ENCODE data around the gene UGGT2.
"Not testable (repeated sequence)": the region's sequence is repeated elsewhere in the genome, so short reads cannot be mapped to it uniquely, and the experiment has no call there.

Gene UGGT2

GRCh38 chr13:95970878-95971277 lies 82.3 kb downstream of the UGGT2 start:
- no peak for DNase-seq (ENCODE audit: low read depth in 3 of 3, low spot score in 1 of 3)

- DNase-seq (ENCODE audit: low read depth in 3 of 3, low spot score in 1 of 3): no peak
Observed at GRCh38 chr13:95968906-95969305, 84.3 kb downstream of the UGGT2 start.

DNA sequence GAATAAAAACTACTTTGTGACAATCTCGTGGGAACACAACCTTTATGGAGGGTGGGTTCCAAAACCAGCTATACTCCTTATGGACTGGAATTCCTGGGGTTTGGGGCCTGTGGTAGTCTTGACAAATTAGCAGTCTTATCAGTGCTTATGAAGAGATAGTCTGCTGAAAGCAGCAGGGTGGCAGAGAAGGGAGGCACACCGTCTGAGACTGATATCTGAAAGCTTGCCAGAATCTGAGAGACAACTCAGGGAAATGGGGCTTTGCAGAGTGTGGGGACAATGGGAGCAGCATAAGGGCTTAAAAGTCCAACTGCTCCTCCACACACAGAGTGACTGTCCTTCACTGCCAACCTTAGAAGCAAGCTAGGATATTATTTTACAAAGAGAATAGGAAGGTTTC lies 95.9 kb downstream of the UGGT2 start:
- DNase-seq (ENCODE audit: low read depth in 3 of 3, low spot score in 1 of 3): no peak

DNA sequence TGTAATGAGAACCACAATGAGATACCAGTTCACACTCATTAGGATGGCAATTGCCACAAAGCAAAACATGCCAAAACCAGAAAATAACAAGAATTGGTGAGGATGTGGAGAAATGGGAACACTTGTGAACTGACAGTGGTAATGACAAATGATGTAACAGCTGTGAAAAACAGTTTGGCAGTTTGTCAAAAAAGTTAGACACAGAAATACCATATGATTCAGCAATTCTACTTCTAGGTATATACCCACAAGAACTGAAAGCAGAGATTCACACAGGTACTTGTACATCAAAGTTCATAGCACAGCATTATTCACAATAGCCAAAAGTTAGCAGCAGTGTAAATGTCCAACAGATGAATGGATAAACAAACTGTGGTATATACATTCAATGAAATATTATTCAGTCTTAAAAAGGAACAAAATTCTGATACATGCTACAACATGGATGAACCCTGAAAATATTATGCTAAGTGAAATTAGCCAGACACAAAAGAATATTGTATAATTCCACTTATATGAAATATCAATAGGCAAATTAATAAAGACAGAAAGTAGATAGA lies 96.5 kb downstream of the UGGT2 start:
- no peak for DNase-seq (ENCODE audit: low read depth in 3 of 3, low spot score in 1 of 3)

GRCh38 chr13:95955719-95956118 lies 97.5 kb downstream of the UGGT2 start:
- DNase-seq (ENCODE audit: low read depth in 3 of 3, low spot score in 1 of 3): no peak

- DNase-seq (ENCODE audit: low read depth in 3 of 3, low spot score in 1 of 3): no peak
Observed at GRCh38 chr13:95955255-95955654, 97.9 kb downstream of the UGGT2 start.

DNA sequence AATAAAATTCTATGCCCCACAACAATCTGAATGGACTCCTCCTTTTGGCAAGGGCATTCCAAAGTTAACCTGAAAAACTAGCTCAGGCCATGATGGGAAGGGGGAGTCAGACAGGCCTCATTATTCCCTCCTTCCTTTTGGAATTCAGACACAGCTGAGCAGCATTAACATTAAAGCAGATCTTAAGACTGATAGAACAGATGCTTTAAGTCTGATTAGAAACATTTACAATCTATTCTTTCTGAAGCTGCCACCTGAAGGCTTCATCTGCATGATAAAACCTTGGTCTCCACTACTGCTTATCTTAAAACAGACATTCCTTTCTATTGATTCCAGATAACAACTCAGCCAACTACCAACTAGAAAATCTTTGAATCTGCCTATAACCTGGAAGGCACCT lies 98.9 kb downstream of the UGGT2 start:
- no peak for DNase-seq (ENCODE audit: low read depth in 3 of 3, low spot score in 1 of 3)

- no peak for DNase-seq (ENCODE audit: low read depth in 3 of 3, low spot score in 1 of 3)
Observed at GRCh38 chr13:95950103-95950502, 103.1 kb downstream of the UGGT2 start.

- DNase-seq (ENCODE audit: low read depth in 3 of 3, low spot score in 1 of 3): no peak
Observed at GRCh38 chr13:95948656-95949055, 104.5 kb downstream of the UGGT2 start.

DNA sequence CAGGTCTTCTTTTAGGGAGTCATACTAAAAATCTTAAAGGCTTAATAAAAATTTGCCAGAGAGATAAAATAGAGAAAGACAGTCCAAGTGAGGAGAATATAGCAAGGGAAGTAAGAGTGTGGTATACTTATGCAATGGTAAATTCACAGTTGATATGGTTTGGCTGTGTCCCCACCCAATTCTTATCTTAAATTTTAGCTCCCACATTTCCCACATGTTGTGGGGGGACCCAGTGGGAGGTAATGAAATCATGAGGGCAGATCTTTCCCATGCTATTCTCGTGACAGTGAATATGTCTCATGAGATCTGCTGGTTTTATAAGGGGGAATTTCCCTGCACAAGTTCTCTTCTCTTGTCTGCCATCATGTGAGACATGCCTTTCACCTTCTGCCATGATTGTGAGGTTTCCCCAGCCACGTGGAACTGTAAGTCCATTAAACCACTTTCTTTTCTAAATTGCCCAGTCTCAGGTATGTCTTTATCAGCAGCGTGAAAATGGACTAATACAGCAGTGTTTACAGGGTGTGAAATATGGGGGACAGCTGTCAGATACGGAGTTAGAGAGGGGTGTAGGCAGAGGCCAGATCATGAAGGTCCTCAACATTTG lies 115.4 kb downstream of the UGGT2 start:
- DNase-seq (ENCODE audit: low read depth in 3 of 3, low spot score in 1 of 3): no peak

DNA sequence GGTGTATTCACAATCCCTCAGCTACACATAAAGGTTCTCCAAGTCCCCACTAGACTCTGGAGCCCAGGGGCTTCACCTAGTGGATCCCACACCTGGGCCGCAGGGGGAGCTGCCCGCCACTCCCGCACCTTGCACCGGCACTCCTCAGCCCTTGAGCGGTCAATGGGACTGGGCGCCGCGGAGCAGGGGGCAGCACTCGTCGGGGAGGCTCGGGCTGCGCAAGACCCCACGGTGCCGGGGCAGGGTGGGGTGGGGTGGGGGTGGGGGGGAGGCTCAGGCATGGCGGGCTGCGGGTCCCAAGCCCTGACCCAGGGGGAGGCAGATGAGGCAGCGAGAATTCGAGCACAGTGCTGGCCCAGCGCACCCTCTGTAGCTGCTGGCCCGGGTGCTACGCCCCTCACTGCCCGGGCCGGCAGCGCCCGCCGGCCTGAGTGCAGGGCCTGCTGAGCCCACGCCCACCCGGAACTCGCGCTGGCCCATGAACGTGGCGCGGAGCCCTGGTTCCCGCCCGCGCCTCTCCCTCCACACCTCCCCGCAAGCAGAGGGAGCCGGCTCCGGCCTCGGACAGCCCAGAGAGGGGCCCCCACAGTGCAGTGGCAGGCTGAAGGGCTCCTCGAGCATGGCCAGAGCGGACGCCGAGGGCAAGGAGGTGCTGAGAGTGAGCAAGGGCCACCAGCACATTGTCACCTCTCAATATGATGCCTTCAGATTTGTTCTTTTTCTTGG lies 121.7 kb downstream of the UGGT2 start:
- no peak for DNase-seq (ENCODE audit: low read depth in 3 of 3, low spot score in 1 of 3)

DNA sequence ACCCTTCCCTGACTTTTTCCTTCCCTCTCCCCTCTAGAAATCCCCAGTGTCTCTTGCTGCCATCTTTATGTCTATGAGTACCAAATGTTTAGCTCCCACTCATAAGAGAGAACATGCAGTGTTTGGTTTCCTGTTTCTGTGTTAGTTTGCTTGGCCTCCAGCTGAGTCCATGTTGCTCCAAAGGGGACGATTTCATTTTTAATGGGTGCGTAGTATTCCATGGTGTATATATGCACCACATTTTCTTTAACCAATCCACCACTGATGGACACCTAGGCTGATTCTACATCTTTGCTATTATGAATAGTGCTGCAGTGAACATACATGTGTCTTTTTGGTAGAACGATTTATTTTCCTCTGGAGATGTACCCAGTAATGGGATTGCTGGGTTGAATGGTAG lies 123.8 kb downstream of the UGGT2 start:
- DNase-seq (ENCODE audit: low read depth in 3 of 3, low spot score in 1 of 3): no peak

- not testable (repeated sequence) for DNase-seq (ENCODE audit: low read depth in 3 of 3, low spot score in 1 of 3)
Observed at GRCh38 chr13:95928367-95928906, 124.8 kb downstream of the UGGT2 start.

GRCh38 chr13:95926231-95926630 lies 127.0 kb downstream of the UGGT2 start:
- no peak for DNase-seq (ENCODE audit: low read depth in 3 of 3, low spot score in 1 of 3)

DNA sequence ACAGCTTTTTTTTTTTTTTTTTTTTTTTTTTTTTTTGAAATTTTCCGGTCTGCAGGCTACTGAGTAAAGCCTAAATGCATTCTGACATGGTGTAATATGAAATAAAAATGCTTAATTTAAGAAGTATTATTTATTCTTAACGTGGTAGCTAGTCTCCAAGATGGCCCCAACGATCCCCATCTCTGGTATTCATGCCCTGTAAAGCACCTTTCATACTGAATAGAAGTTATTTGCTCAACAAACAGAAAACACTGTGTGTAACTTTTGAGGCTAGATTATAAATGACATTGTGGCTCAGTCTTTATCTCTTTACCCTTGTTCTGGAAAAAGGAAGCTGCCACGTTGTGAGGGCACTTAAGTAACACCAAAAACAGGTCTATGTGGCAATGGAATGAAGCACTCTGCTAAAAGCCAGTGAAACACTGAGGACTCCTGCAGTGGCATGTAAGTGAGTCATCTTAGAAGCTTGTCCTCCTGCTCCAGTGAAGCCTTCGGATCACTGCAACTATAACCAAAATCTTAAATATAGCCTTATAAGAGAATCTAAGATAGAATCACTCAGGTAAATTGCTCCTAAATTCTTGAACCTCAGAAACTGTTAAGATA lies 128.7 kb downstream of the UGGT2 start:
- no peak for DNase-seq (ENCODE audit: low read depth in 3 of 3, low spot score in 1 of 3)

DNA sequence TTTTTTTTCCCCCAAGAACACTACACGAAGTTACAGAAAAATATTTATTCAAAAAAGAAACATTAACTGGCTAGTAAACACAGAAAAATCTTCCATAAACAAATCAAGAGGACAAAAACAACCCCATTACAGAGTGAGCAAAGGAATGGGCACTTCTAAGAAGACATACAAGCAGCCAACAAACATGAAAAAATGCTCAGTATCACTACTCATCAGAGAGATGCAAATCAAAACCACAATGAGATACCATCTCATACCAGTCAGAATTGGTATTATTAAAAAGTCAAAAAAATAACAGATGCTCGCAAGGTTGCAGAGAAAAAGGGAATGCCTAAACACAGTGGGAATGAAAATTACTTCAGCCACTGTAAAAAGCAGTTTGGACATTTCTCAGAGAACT lies 131.7 kb downstream of the UGGT2 start:
- no peak for DNase-seq (ENCODE audit: low read depth in 3 of 3, low spot score in 1 of 3)

DNA sequence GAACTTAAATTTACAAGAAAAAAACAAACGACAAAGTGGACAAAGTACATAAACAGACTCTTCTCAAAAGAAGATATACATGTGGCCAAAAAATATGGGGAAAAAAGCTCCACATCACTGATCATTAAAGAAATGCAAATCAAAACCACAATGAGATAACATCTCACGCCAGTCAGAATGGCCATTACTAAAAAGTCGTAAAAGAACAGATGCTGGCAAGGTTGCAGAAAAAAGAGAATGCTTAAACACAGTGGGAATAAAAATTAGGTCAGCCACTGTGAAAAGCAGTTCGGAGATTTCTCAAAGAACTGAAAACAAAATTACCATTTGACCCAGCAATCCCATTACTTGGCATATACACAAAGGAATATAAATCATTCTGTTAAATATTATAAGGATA lies 132.7 kb downstream of the UGGT2 start:
- DNase-seq (ENCODE audit: low read depth in 3 of 3, low spot score in 1 of 3): no peak

DNA sequence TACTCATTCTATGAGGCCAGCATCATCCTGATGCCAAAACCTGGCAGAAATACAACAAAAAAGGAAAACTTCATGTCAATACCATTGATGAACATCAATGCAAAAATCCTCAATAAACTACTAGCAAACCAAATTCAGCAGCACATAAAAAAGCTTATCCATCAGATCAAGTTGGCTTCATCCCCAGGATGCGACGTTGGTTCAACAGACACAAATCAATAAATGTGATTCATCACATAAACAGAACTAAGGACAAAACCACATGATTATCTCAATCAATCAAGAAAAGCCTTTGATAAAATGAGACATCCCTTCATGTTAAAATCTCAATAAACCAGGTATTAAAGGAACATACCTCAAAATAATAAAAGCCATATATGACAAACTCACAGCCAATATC lies 134.3 kb downstream of the UGGT2 start:
- DNase-seq (ENCODE audit: low read depth in 3 of 3, low spot score in 1 of 3): no peak

DNA sequence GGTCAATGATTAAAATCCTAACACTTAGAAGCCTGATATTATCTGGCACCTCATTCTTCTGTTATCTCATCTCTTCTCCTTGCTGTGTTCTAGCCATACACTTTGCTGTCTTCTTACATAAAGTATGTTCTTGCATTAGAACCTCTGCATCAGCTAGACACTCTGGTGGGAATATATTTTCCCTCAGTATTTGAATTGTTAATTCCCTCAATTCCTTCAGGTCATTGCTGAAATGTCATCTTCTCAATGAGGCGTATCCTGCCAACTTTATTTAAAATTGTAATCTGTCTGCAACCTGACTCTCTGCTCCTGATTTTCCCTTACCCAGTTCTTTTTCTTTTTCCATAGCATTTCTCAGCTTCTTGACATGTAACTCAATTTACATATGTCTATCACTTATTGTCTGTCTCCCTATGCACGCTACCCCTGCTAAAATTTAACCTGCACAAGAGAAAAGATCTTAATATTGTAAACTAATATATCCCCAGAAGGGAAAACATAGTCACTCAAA lies 138.2 kb downstream of the UGGT2 start:
- DNase-seq (ENCODE audit: low read depth in 3 of 3, low spot score in 1 of 3): no peak

GRCh38 chr13:95906999-95907398 lies 146.2 kb downstream of the UGGT2 start:
- DNase-seq (ENCODE audit: low read depth in 3 of 3, low spot score in 1 of 3): no peak

DNA sequence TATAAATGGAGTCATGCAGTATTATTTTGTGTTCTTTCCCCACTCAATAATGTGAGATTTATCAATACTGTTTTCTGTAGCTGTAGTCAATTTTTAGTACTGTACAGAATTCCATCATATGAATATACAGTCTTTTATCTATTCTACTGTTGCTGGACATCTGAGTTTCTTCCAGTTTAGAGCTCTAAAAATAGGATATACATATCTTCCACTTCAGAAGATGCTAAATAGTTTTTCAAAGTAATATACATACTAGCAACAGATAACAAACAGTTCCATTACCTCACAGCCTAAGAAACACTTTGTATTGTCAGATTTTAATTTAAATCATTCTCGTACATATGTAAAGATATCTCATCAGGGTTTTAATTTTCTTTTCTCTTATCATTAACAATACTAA lies 149.6 kb downstream of the UGGT2 start:
- no peak for DNase-seq (ENCODE audit: low read depth in 3 of 3, low spot score in 1 of 3)

DNA sequence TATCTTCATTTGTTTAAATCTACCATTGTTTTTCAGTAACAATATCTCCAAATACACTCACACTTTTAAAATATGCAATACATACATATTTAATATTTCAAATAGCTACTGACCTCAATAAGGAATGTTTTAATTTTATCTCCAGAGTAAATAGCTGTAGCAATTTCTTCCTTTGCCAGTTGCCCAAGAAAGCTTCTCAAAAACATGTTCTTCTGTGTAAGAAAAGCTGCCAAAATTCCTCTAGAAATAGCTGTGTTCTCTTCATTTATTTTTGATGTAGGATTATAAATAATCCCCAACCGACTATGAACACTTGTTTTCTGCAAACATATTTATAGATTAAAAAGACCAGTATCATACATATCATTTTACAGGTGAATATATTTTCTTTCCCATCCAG lies 150.5 kb downstream of the UGGT2 start:
- no peak for DNase-seq (ENCODE audit: low read depth in 3 of 3, low spot score in 1 of 3)

Measured in stimulated activated CD4-positive, alpha-beta T cell treated with anti-CD3 and anti-CD28 coated beads, TNF-alpha, amount 100 ng/mL, for 1 hour (primary cell).